NCI-H1694 (cell line): ENCODE data around the gene SPIN1.

Experiments used
- DNase-seq: peaks from one replicate; lab custom pipeline; 2025; lab: John Stamatoyannopoulos, UW

Gene SPIN1

GRCh38 chr9:88436379-88436778 lies 48.1 kb downstream of the SPIN1 start:
- DNase-seq: no peak

- DNase-seq: no peak
Observed at GRCh38 chr9:88437210-88438146, 49.2 kb downstream of the SPIN1 start.

GRCh38 chr9:88438811-88439210 lies 50.6 kb downstream of the SPIN1 start:
- DNase-seq: no peak

GRCh38 chr9:88441301-88442007 lies 53.2 kb downstream of the SPIN1 start:
- DNase-seq: no peak

- DNase-seq: no peak
Observed at GRCh38 chr9:88443480-88444113, 55.4 kb downstream of the SPIN1 start.

GRCh38 chr9:88446728-88447127 lies 58.5 kb downstream of the SPIN1 start:
- DNase-seq: no peak

GRCh38 chr9:88447431-88447830 lies 59.2 kb downstream of the SPIN1 start:
- DNase-seq: no peak

GRCh38 chr9:88451160-88451559 lies 62.9 kb downstream of the SPIN1 start:
- DNase-seq: no peak

- DNase-seq: no peak
Observed at GRCh38 chr9:88458716-88459465, 70.6 kb downstream of the SPIN1 start.

GRCh38 chr9:88460587-88461332 lies 72.5 kb downstream of the SPIN1 start:
- no peak for DNase-seq

GRCh38 chr9:88462191-88462590 lies 73.9 kb downstream of the SPIN1 start:
- no peak for DNase-seq

- no peak for DNase-seq
Observed at GRCh38 chr9:88464851-88465250, 76.6 kb downstream of the SPIN1 start.

GRCh38 chr9:88468226-88468625 lies 80.0 kb downstream of the SPIN1 start:
- DNase-seq: no peak

- no peak for DNase-seq
Observed at GRCh38 chr9:88476491-88477271, 88.4 kb downstream of the SPIN1 start.

- no peak for DNase-seq
Observed at GRCh38 chr9:88477300-88477751, 89.1 kb downstream of the SPIN1 start.

- no peak for DNase-seq
Observed at GRCh38 chr9:88478246-88478645, 90.0 kb downstream of the SPIN1 start.

- DNase-seq: no peak
Observed at GRCh38 chr9:88481933-88482332, 93.7 kb downstream of the SPIN1 start.

- DNase-seq: no peak
Observed at GRCh38 chr9:88488166-88488565, 99.9 kb downstream of the SPIN1 start.

- DNase-seq: no peak
Observed at GRCh38 chr9:88494983-88495721, 106.9 kb downstream of the SPIN1 start.

- no peak for DNase-seq
Observed at GRCh38 chr9:88497224-88497623, 109.0 kb downstream of the SPIN1 start.
